Nephron progenitor cell (in vitro differentiated cells): ENCODE results near the gene ANGPTL5.
A peak's percentile ranks its signal among the peaks of the same experiment; 100 is the strongest.

Experiments
- DNase-seq: peaks from one replicate; pipeline ENCODE4 v3.0.0; 2021
- H3K27ac Mint-ChIP-seq: 2 replicates; pipeline ENCODE4 v1.8.0; 2021; ENCODE audit warnings: mild to moderate bottlenecking, moderate library complexity, mixed read lengths
- H3K27me3 Mint-ChIP-seq: 2 replicates; pipeline ENCODE4 v1.8.0; 2021; ENCODE audit warnings: mild to moderate bottlenecking, low read depth, mixed read lengths; ENCODE audit not compliant: poor library complexity
- H3K36me3 Mint-ChIP-seq: 2 replicates; pipeline ENCODE4 v1.8.0; 2021; ENCODE audit warnings: low read depth, mixed read lengths
- H3K4me1 Mint-ChIP-seq: 2 replicates; pipeline ENCODE4 v1.8.0; 2021; ENCODE audit warnings: mixed read lengths
- H3K4me3 Mint-ChIP-seq: 2 replicates; pipeline ENCODE4 v1.8.0; 2021; ENCODE audit warnings: mild to moderate bottlenecking, moderate library complexity, mixed read lengths
- H3K9me3 Mint-ChIP-seq: 2 replicates; pipeline ENCODE4 v1.8.0; 2021; ENCODE audit warnings: mild to moderate bottlenecking, moderate library complexity, mixed read lengths
- TF ChIP-seq, protein P1 (sequence below): fragments of 200-600 bp; sonication (generic); IDR thresholded peaks from 2 replicates; pipeline ENCODE4 v1.5.0; 2021; ENCODE audit warnings: antibody characterized with exemption

ANGPTL5 gene

DNA sequence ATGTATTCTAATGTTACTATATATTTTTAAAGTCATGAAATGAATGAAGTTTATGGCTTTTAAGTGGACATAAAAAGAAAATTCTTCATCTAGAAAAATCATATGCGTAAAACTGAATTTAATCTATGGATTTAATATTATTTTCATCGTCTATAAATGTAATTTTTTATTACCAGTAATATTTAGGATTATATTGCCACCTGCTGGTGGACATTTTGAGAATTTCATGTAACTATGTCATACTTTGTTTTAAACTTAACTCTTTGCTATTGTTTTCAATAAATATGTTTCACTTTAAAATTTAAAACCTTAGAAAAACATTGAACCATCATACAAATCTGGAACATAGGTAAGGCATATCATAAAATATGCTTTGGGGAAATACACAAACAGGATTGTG lies 68.1 kb downstream of the ANGPTL5 start:
- H3K9me3 Mint-ChIP-seq = peaks cover 22% of the 10 kb centered on the region
- TF ChIP-seq, protein P1, sequence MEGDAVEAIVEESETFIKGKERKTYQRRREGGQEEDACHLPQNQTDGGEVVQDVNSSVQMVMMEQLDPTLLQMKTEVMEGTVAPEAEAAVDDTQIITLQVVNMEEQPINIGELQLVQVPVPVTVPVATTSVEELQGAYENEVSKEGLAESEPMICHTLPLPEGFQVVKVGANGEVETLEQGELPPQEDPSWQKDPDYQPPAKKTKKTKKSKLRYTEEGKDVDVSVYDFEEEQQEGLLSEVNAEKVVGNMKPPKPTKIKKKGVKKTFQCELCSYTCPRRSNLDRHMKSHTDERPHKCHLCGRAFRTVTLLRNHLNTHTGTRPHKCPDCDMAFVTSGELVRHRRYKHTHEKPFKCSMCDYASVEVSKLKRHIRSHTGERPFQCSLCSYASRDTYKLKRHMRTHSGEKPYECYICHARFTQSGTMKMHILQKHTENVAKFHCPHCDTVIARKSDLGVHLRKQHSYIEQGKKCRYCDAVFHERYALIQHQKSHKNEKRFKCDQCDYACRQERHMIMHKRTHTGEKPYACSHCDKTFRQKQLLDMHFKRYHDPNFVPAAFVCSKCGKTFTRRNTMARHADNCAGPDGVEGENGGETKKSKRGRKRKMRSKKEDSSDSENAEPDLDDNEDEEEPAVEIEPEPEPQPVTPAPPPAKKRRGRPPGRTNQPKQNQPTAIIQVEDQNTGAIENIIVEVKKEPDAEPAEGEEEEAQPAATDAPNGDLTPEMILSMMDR = peak; percentile 53
- H3K27me3 Mint-ChIP-seq = peaks cover 3% of the 10 kb centered on the region
- peaks cover 5% of the 10 kb centered on the region for H3K36me3 Mint-ChIP-seq
- no peak for DNase-seq
- no peak overlapping the region for H3K27ac Mint-ChIP-seq
- no peaks in the 10 kb centered on the region for H3K4me1 Mint-ChIP-seq
- no peak overlapping the region for H3K4me3 Mint-ChIP-seq

DNA sequence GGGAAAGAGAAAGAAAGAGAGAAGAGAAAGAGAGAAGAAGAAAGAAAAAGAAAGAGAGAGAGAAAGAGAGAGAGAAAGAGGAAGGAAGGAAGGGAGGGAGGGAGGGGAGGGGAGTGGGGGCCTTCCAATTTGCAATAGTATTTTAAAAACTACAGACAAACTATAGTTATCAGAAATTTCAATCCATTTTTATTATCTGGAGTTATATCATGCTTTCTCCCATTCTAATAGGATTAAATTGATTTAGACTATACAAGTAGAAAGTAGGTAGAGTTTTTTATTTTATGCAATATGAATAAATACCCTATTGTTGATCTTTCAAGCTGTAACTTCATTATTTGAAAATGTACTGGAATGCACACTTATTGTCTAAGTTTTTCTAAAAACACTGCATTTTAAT lies 71.7 kb downstream of the ANGPTL5 start:
- Mint-ChIP-seq H3K9me3 (peaks cover 16% of the 10 kb centered on the region), H3K27ac (no peak overlapping the region), H3K36me3 (no peaks in the 10 kb centered on the region), H3K4me1 (no peaks in the 10 kb centered on the region), H3K27me3 (peaks cover 3% of the 10 kb centered on the region), H3K4me3 (no peak overlapping the region)
- TF ChIP-seq, protein P1 = no peak
- no peak for DNase-seq

GRCh38 chr11:101840704-101841103 lies 75.6 kb downstream of the ANGPTL5 start:
- H3K27me3 Mint-ChIP-seq = peaks cover 6% of the 10 kb centered on the region
- TF ChIP-seq, protein P1 = no peak
- H3K36me3 Mint-ChIP-seq = no peaks in the 10 kb centered on the region
- DNase-seq = no peak
- peaks cover 16% of the 10 kb centered on the region for H3K9me3 Mint-ChIP-seq
- H3K4me1 Mint-ChIP-seq = no peaks in the 10 kb centered on the region
- H3K4me3 Mint-ChIP-seq = no peak overlapping the region
- H3K27ac Mint-ChIP-seq = no peak overlapping the region
